Stimulated activated CD4-positive, alpha-beta T cell treated with anti-CD3 and anti-CD28 coated beads, Interleukin-2, amount 100 ng/mL, for 24 hours (primary cell): ENCODE results near the gene PTRHD1.
"Not testable (repeated sequence)": the region's sequence is repeated elsewhere in the genome, so short reads cannot be mapped to it uniquely, and the experiment has no call there.

ENCODE experiments used
- DNase-seq, 2 donors: peaks; one replicate each; pipeline ENCODE4 v3.0.0-alpha.2; 2020

PTRHD1 gene

DNA sequence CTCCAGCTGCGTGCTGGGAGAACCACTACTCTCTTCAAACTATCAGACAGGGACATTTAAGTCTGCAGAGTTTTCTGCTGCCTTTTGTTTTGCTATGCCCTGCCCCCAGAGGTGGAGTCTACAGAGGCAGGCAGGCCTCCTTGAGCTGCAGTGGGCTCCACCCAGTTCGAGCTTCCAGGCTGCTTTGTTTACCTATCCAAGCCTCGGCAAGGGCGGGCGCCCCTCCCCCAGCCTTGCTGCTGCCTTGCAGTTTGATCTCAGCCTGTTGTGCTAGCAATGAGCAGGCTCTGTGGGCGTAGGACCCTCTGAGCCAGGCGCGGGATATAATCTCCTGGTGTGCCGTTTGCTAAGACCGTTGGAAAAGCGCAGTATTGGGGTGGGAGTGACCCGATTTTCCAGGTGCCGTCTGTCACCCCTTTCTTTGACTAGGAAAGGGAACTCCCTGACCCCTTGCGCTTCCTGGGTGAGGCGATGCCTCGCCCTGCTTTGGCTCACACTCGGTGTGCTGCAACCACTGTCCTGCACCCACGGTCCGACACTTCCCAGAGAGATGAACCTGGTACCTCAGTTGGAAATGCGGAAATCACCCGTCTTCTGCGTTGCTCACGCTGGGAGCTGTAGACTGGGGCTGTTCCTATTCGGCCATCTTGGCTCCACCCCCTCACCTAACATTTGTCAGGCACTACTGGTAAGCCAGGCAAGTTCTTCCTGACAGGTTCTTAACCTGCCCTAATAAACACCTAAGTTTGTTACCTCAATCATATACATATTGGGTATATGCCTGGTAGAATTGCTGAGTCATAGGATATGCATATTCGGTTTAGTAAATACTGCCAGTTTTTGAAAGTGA lies 12.8 kb upstream of the PTRHD1 start:
- DNase-seq: not testable (repeated sequence)

DNA sequence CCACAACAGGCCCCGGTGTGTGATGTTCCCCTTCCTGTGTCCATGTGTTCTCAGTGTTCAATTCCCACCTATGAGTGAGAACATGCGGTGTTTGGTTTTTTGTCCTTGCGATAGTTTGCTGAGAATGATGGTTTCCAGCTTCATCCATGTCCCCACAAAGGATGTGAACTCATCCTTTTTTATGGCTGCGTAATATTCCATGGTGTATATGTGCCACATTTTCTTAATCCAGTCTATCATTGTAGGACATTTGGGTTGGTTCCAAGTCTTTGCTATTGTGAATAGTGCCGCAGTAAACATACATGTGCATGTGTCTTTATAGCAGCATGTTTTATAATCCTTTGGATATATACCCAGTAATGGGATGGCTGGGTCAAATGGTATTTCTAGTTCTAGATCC lies 7.3 kb upstream of the PTRHD1 start:
- DNase-seq: not testable (repeated sequence)

DNA sequence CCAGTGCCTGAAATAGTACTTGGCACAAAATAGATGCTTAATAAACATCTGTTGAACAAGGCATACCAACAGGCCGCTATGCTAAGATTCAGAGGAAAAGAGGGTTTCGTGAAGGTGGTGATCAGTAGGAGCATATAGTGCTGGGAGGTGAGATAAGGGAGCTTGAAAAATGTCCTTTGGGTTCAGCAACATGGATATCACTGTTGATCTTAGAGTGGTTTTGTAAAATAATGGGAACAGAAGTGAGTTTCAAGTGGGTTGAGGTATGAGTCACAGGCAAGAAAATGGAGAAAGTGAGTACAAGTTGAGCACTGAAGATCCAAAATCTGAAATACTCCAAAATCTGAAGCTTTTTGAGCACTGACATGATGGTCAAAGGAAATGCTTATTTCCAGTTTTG lies 4.5 kb upstream of the PTRHD1 start:
- DNase-seq: no peak

DNA sequence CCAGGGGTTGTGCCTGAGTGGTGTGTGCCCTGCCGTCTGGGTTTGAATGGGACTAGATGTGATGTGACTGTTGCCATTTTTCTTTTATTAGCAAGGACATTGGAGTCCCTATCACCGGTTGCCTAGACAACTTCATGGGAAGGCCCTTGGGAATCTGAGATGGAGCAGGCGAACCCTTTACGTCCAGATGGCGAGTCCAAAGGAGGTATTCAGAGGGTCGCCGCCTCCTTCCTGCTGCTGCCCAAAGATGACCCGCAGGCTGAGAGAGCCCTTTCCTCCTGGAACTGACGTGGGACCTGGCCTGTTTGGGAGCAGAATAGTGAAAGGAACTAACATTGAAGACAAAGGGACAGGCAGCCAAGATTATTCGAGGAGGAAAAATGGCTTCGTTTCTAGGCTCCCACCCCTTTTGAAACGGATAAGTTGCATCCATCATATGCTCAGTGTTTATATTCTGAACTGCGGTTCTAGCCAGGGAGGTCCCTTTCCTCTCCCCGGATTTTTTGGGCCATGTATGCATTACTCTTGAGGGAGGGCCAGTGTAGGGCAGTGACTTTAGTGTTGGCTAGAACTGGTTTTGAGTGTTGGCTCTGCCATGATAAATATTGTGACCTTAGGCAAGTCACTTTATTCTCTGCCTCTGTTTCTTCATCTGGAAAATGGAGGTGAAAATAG lies 707 bp upstream of the PTRHD1 start:
- peak; percentile 17 to 25 for DNase-seq

DNA sequence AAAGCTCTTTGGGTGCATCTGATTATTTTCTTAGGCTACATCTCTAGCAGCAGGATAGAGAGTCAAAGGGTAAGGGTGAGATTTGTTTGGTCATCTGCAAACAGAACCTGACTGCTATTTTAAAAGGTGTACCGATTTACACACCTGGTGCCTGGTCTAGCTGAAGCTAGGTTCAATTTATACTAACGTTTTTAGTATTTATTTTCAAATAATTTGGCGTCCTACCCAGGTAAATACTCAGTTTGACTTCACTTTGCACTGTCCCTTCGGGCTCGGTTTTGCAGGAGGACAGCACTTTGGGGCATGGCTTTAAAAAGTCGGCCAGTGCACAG lies 683 bp downstream of the PTRHD1 start:
- DNase-seq: no peak

DNA sequence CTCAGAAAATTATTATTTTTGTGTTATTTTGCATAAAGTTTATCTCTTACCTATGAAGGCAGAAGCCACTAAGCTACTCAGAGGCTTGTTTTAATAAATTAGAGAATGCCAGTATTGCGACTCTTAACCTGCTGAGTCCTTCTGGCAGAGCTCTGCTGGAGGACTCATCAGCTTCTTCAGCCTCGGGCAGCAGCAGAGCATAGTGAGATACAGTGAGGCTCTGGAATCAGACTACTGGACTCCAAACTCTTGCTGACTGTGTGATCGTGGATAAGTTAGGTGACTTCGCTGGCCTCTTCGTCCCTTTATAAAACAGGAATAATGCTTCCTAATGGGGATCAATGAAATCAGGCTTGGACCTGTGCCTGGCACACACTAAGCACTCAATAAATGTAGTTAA lies 1.7 kb downstream of the PTRHD1 start:
- DNase-seq: no peak

DNA sequence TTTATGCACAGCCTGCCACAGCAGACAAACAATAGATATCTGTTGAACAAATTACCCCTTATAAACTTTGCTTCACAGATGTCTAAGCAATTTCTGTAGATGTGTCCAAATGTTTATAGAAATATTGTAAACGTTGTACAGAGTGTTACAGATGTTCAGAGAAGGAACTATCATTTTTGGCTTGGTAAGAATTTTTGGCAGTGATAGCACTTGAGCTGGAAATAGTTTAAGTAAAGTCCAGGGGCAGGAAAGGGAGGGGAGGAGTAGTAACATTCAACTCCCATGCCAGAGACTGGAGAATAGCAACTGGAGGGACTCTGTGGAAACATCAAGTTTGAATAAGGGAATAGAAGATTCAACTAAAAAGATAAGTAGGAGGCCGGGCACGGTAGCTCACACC lies 4.4 kb downstream of the PTRHD1 start:
- no peak for DNase-seq

DNA sequence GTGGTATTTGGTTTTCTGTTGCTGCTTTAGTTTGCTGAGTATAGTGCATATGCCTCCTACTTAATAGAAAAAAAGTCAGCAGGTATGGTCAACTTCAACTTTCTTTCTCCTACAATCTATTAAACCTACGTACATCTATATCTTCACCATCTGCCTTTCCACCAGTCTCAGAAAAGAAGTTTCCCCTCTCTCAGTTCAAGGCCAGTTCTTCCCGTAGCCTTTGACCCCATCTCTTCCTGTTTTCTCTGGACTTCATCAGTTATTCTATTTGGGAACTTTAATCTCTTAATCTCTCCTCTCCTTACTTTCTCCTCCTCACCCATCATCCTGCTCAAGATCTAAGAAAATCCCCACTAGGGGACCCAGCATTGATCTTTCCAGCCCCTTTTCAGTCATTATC lies 5.7 kb downstream of the PTRHD1 start:
- DNase-seq: no peak

DNA sequence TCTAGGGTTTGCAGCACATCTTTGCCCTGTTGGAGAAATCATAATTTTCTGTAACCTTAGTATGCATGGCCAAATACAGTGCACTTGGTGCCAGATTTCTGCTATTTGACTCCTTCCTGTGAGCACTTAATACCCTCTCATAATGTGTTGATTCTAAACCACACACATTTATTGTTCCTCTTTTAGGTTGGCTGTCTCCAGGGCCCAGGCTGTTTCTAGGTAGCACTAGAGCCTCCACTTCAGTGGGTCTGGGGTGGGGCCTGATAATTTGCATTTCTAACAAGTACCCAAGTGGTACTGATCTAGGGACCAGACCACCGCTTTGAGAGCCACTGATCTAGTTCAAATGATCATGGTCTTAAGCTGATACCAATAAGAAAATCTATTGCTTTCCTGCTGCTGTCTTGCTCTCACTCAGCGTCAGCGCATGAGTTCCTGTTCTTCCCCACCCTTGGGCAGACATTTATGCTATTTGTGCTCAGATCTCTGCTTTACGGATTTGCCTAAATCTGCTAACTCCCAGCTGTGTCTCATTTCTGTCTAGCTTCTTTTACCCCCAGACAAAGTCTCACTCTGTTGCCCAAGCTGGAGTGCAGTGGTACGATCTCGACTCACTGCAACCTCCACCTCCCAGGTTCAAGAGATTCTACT lies 7.4 kb downstream of the PTRHD1 start:
- DNase-seq: no peak

DNA sequence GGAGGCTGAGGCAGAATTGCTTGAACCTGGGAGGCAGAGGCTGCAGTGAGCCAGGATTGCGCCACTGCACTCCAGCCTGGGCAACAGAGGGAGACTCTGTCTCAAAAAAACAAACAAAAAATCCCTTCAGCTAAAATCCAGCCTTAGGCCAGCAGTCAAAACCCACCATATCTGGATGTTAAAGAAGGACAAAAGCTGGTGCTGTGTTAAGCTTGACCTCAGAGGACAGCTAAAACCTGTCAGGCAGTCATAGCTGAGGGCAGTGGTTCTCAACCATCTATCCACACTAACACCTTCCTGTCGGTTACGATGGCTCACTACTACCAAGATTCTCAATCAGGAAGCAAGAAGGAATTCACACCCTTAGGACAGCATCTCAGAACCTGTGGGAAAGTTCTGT lies 9.6 kb downstream of the PTRHD1 start:
- no peak for DNase-seq

DNA sequence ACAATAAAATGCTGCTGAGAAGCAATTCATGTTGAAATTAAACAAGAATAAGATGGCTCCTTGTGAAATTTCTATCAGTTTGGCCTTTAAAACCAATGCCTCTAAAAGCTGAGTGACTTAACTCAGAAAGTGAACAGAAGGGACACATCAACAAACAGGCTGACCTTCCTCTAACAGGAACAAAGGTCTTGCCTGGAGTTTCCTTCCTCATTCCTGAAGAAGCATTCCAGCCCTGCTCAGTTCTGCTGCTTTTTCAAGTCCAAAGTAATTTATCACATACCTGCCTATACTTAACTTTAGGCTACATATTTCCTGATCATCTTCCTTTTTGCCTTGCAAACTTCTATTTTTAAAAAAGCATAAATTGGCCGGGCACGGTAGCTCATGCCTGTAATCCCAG lies 14.1 kb downstream of the PTRHD1 start:
- no peak for DNase-seq

DNA sequence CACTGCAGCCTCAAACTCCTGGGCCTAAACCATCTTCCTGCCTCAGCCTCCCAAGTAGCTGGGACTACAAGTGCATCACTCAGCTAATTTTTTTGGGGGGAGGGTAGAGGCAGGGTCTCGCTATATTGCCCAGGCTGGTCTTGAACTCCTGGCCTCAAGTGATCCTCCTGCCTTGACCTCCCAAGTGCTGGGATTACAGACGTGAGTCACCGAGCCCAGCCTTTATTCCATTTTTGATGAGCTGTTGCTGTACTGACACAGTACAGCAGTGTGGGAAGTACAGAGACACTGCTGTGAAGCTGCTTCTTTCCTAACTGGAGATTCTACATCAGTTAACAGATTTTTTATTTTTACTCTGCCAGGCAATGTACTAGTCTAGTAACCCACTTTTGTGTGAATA lies 18.8 kb downstream of the PTRHD1 start:
- no peak for DNase-seq

DNA sequence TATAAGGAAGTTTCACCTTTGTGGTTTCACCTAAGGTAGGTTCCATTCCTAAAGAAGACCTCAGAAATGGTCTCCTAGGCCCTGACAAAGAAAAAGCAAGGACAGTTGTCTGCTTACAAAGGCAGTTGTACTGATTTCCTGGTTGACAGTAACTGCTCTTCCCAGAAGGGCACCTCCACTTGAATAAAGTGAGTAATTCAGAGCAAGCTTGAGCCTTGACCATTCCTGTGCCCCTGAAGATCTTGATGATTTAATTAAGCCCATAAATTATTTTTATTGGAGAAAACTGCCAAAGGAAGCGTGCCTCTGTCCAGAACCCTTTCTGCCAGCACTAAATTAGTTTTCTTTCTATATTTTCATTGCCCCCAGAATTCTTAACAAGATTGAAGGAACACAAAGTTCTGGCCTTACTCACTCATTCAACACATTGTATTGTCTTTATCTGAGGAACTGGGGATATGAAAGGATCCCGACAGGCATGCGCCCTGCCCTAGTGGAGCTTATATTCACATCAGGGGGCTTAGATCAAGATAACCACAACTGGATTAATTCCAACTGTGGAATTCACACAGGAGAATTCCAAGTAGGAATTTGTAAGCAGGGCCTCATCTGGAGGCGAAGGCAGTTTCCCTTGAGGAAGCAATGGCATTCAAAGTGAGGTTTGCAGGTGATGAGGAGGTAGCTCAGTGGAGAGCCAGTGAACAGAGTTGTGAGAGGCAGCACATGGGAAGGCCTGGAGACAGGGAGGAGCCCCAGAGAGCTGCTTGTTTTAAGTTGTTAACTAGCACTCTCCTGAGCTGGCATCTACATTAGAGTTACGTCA lies 21.2 kb downstream of the PTRHD1 start:
- DNase-seq: no peak

DNA sequence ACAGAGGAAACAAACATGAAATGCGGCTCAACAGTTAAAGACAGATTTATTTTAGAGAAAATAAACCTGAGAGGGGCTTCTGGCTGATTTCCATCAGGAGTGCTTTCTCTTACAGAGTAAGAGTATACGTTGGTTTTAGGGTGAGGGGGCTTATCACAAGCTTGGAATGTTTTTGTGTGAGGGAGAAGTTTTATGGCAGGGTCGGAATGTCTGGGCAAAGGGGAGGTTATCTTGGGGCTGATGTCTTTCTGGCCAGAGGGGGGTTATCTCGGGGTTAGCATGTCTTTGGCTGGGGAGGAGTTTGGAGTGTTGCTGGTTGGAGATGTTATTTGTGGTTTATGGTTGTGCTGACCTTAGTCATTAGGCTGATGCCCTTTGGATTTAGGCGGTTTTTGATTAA lies 22.1 kb downstream of the PTRHD1 start:
- no peak for DNase-seq

DNA sequence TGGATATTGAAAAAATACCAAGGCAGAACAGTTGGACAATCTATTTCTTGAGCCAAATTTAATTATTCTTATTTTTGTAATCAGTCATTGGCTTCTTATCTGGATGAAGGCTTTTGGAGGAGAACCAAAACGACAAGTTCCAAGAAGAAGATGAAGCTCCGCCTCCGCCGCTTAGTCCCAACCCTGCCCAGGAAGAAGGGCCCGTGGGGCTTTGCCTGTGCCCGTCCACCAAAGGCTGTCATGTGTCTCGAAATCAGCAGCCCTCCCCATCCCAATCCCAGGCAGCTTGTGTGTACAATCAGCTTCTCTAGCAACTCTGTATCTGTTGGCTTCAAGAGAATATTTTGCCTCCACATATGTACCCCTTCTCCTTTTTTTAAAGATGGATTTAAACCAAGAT lies 24.6 kb downstream of the PTRHD1 start:
- no peak for DNase-seq

DNA sequence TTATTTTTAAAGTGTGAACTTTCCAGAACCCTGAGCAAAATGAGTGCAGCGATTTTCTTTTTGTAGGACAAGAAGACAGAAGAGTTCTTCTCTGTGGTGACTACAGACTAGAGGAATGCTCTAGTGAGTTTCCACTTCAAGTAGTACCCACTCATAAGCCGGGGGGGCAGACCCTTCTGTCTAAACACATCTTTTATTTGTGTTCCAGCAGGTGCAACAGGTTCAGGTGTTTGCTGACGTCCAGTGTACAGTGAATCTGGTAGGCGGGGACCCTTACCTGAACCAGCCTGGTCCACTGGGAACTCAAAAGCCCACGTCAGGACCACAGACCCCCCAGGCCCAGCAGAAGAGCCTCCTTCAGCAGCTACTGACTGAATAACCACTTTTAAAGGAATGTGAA lies 25.2 kb downstream of the PTRHD1 start:
- no peak for DNase-seq

DNA sequence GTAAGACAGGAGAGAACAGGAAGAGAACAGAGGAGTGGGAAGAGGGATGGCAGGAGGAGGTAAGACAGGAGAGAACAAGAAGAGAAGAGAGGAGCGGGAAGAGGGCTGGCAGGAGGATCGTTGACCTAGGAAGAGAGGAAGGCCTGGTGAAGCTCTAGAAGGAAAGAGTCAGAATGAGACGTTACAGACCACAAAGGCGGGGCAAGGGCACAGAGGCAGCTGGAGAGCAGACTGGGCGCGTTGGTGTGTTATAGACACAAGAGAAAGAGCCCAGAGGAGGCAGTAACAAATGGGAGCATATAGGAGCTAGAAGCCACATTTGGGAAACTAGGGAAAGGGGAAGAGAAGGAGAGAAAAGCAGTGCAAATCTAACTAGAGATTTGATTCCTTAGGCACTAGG lies 26.6 kb downstream of the PTRHD1 start:
- DNase-seq: peak in 1 of 2 donors; percentile 7

DNA sequence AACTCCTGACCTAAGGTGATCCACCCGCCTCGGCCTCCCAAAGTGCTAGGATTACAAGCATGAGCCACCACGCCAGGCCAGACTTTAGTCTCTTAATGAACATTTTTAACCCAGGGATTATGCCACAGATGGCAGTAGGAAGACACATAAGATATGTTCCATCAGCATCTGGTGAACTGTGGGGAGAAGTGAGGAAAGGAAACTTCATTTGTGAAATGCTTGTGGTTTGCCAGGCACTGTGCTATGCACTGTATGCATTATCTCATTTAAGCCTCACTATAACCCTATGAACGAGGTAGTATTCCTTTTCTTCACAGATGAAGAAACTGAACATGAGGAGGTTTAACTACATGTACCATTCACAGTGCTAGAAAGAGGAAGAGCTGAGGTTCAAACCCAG lies 29.3 kb downstream of the PTRHD1 start:
- DNase-seq: no peak

DNA sequence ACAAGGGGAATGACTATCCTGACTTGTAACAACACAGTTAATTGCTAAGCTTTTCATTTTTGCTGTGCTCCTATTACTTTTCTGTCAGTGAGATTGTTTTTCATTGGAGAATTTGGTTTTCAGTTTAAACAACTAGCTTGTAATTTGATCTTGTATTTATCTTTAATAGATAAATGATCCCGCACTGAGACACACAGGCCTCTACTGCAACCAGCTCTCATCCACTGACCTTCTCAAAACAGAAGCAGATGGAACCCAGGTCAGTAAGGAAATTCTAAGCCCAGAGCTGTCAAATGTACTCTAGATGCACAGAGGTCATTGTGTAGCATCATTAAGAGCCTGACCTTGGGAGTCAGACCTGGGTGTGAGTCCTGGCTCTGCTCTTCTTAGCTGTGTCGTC lies 30.7 kb downstream of the PTRHD1 start:
- DNase-seq: no peak

DNA sequence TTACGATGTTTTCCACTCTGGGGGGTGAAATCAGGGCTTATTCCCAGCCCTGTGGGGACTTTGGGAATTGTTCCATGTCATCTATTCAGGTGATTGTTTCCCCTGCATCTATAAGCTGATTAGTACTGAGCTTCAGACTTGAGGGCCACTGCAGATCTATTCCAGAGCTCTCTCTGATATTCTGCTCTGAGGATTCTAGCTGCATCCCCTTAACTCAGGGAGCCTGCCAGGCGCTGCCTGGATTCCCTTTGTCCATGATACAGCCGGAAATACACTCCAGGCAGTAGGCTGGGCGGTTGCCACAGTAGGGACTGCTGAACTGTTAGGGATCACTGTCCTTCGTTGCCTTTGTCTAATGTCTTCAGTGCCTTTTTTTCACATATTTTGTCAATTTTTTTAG lies 31.3 kb downstream of the PTRHD1 start:
- no peak for DNase-seq

DNA sequence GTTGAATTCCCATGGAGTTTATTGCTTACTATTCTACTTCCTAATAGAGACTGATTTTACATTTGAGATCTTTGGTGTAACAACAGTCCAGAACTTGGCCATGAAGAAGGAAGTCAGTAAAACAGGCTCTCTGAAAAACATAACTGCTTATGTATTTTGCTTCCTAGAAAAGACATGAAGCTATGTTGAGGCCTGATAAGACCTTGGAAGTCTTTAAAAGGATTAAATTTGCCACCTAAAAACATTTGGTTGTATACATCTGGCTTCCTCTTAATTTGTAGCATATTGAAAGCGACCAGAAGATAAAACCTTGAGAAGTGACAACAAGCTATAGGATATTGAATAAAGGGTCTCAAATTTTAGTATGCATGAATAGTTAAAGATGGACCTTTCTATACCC lies 36.4 kb downstream of the PTRHD1 start:
- no peak for DNase-seq

DNA sequence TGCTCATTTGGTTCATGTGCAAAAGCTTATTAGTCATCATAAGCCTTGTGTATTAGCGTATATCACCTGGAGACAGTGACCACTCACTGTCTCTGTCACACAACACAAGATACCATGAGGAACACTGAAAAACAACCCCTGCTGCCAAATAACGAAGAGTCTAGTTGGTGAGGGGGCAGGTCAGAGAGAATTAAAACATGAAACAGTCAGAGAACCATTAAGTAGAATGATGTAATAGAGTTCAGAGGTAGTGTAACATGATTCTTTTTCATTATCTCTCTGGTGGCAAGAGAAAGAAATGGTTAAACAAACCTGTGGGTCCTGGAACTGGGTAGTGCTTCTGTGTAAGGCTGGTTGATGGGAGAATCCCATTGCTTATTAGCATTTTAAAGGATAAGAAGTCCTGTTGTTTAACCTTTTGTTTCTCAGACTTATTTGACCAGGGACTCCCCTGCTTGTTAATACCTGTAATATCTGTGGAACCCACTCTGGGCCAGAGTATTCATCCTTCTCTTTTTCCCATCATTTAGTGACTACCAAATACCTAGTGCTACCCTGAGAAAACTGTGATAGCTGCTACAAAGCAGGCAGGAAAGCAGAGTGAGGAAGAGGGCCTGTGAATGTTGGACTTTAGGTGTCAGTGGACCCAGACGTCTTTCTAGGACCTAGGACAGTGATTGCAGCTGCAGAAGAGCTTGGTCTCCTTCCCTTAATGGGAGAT lies 38.0 kb downstream of the PTRHD1 start:
- DNase-seq: no peak
